ENCODE results near the gene DIPK1B. TPM values are rescaled to one million over a fixed set of nuclear protein-coding genes. Genes with fewer than 3 reads are reported as not detected.

DIPK1B gene
- total RNA-seq, 1 donor from 2014 or later = 22.4 TPM

- H4K20me1 ChIP-seq (ENCODE audit: insufficient read depth, low read length) = no peaks in the 10 kb centered on the region
- no peaks in the 10 kb centered on the region for H3K36me3 Mint-ChIP-seq (ENCODE audit: low read depth, unreplicated experiment)
- H3K9ac ChIP-seq (ENCODE audit: low read length) = no peak overlapping the region
- H3K27me3 Mint-ChIP-seq (ENCODE audit: low read depth, unreplicated experiment) = no peaks in the 10 kb centered on the region
- H3K79me2 ChIP-seq (ENCODE audit: insufficient read depth, low read length) = no peaks in the 10 kb centered on the region
- H3K27me3 ChIP-seq (ENCODE audit: insufficient read depth, low read length) = no peaks in the 10 kb centered on the region
- FAIRE-seq (no peak), DNase-seq (ENCODE audit: low read depth) (no peak)
- no peak overlapping the region for H3K27ac ChIP-seq (ENCODE audit: low read depth, low read length)
- TF ChIP-seq CTCF (IDR thresholded peaks at IDR 0.05; ENCODE audit: insufficient read depth, low read depth, low read length) (no peak), EZH2 (IDR thresholded peaks at IDR 0.05; ENCODE audit: insufficient read depth, low read length) (no peak)
- H3K4me1 ChIP-seq (ENCODE audit: insufficient read depth, low read length) = peaks cover 3% of the 10 kb centered on the region
- no peak overlapping the region for H3K4me2 ChIP-seq (ENCODE audit: low read length)
- no peak overlapping the region for H3K4me3 ChIP-seq (ENCODE audit: insufficient read depth, low read depth, low read length)
- H3K9me3 Mint-ChIP-seq (ENCODE audit: unreplicated experiment) = no peaks in the 10 kb centered on the region
- no peak overlapping the region for H2AFZ ChIP-seq (ENCODE audit: low read depth, low read length)
- H3K4me3 Mint-ChIP-seq (ENCODE audit: unreplicated experiment) = no peak overlapping the region
- H3K9me3 ChIP-seq (ENCODE audit: insufficient read depth, low read depth, low read length) = no peaks in the 10 kb centered on the region
- H3K4me1 Mint-ChIP-seq (ENCODE audit: low read depth, unreplicated experiment) = no peaks in the 10 kb centered on the region
- H3K36me3 ChIP-seq (ENCODE audit: insufficient read depth, low read length) = no peaks in the 10 kb centered on the region
- H3K27ac Mint-ChIP-seq (ENCODE audit: unreplicated experiment) = no peak overlapping the region
Observed at GRCh38 chr9:136714096-136714892, 1.9 kb downstream of the DIPK1B start.

DNA sequence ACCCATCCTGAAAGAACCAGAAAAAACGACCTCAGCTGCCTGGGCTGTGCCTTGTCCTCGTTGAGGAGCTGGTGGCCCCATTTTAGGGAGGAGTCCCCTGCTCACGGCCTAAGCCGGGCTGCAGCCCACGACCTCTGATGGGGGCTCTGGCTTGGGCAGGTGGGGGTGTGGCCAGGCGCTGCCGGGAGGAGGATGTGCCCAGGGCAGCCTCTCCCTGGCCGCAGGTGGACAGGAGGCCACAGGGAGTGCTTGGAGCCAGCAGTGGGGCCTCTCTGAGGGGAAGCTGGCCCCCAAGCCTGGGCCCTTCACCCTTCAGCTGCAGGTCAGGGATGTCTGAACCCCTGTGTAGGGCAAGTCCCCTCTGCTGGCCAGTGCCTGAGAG lies 2.5 kb downstream of the DIPK1B start:
- H3K4me3 Mint-ChIP-seq (ENCODE audit: unreplicated experiment) = no peak overlapping the region
- no peaks in the 10 kb centered on the region for H3K9me3 ChIP-seq (ENCODE audit: insufficient read depth, low read depth, low read length)
- no peak overlapping the region for H3K9ac ChIP-seq (ENCODE audit: low read length)
- no peaks in the 10 kb centered on the region for H3K27me3 Mint-ChIP-seq (ENCODE audit: low read depth, unreplicated experiment)
- no peak overlapping the region for H3K27ac ChIP-seq (ENCODE audit: low read depth, low read length)
- no peaks in the 10 kb centered on the region for H3K4me1 Mint-ChIP-seq (ENCODE audit: low read depth, unreplicated experiment)
- H3K27ac Mint-ChIP-seq (ENCODE audit: unreplicated experiment) = no peak overlapping the region
- TF ChIP-seq EZH2 (IDR thresholded peaks at IDR 0.05; ENCODE audit: insufficient read depth, low read length) = no peak
- no peak for TF ChIP-seq CTCF (IDR thresholded peaks at IDR 0.05; ENCODE audit: insufficient read depth, low read depth, low read length)
- no peak overlapping the region for H2AFZ ChIP-seq (ENCODE audit: low read depth, low read length)
- no peaks in the 10 kb centered on the region for H3K36me3 ChIP-seq (ENCODE audit: insufficient read depth, low read length)
- no peak overlapping the region for H3K4me3 ChIP-seq (ENCODE audit: insufficient read depth, low read depth, low read length)
- DNase-seq (ENCODE audit: low read depth) (no peak), FAIRE-seq (no peak)
- H3K27me3 ChIP-seq (ENCODE audit: insufficient read depth, low read length) = no peaks in the 10 kb centered on the region
- H3K4me2 ChIP-seq (ENCODE audit: low read length) = no peak overlapping the region
- no peaks in the 10 kb centered on the region for H3K9me3 Mint-ChIP-seq (ENCODE audit: unreplicated experiment)
- H3K36me3 Mint-ChIP-seq (ENCODE audit: low read depth, unreplicated experiment) = no peaks in the 10 kb centered on the region
- no peaks in the 10 kb centered on the region for H3K79me2 ChIP-seq (ENCODE audit: insufficient read depth, low read length)
- H3K4me1 ChIP-seq (ENCODE audit: insufficient read depth, low read length) = peaks cover 3% of the 10 kb centered on the region
- no peaks in the 10 kb centered on the region for H4K20me1 ChIP-seq (ENCODE audit: insufficient read depth, low read length)

DNA sequence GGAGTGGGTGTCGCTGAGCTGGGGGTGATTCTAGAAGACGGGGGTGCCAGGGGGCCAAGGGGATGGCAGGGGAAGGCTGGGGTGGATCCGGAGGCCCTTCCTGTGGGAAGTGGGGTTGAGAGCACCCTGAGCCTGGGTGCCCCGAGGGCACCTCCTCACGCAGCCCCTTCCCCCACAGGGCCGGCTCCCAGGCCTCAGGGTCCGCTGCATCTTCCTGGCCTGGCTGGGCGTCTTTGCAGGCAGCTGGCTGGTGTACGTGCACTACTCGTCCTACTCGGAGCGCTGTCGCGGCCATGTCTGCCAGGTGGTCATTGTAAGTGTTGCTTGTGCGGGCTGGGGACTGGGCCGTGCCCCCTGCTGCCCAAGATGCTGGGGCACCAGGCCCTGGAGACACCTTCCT lies 5.0 kb downstream of the DIPK1B start:
- Histone ChIP-seq H4K20me1 (ENCODE audit: insufficient read depth, low read length) (peaks cover 18% of the 10 kb centered on the region), H3K36me3 (ENCODE audit: insufficient read depth, low read length) (no peaks in the 10 kb centered on the region), H3K27ac (ENCODE audit: low read depth, low read length) (no peak overlapping the region), H3K4me1 (ENCODE audit: insufficient read depth, low read length) (peaks cover 19% of the 10 kb centered on the region), H3K9ac (ENCODE audit: low read length) (no peak overlapping the region), H2AFZ (ENCODE audit: low read depth, low read length) (no peak overlapping the region), H3K4me2 (ENCODE audit: low read length) (no peak overlapping the region), H3K9me3 (ENCODE audit: insufficient read depth, low read depth, low read length) (no peaks in the 10 kb centered on the region), H3K27me3 (ENCODE audit: insufficient read depth, low read length) (no peaks in the 10 kb centered on the region), H3K79me2 (ENCODE audit: insufficient read depth, low read length) (no peaks in the 10 kb centered on the region), H3K4me3 (ENCODE audit: insufficient read depth, low read depth, low read length) (no peak overlapping the region)
- no peak overlapping the region for H3K4me3 Mint-ChIP-seq (ENCODE audit: unreplicated experiment)
- no peaks in the 10 kb centered on the region for H3K4me1 Mint-ChIP-seq (ENCODE audit: low read depth, unreplicated experiment)
- no peak for TF ChIP-seq CTCF (IDR thresholded peaks at IDR 0.05; ENCODE audit: insufficient read depth, low read depth, low read length)
- no peak for TF ChIP-seq EZH2 (IDR thresholded peaks at IDR 0.05; ENCODE audit: insufficient read depth, low read length)
- H3K27ac Mint-ChIP-seq (ENCODE audit: unreplicated experiment) = no peak overlapping the region
- DNase-seq (ENCODE audit: low read depth) = no peak
- no peak for FAIRE-seq
- peaks cover 5% of the 10 kb centered on the region for H3K36me3 Mint-ChIP-seq (ENCODE audit: low read depth, unreplicated experiment)
- no peaks in the 10 kb centered on the region for H3K27me3 Mint-ChIP-seq (ENCODE audit: low read depth, unreplicated experiment)
- H3K9me3 Mint-ChIP-seq (ENCODE audit: unreplicated experiment) = no peaks in the 10 kb centered on the region

Data from astrocyte (in vitro differentiated cells and primary cell).